HEK293T (cell line): ENCODE data around the gene PDIA5.
A peak's percentile ranks its signal among the peaks of the same experiment; 100 is the strongest.

ENCODE experiments used
- CTCF ChIA-PET: fragments of 350-600 bp; formaldehyde crosslinking; extraction: SDS; loops from one replicate; lab custom pipeline; 2021; ENCODE audit warnings: antibody characterized with exemption, inconsistent platforms; lab: Yijun Ruan, JAX
- POLR2A ChIA-PET: fragments of 350-600 bp; formaldehyde crosslinking; extraction: SDS; loops from one replicate; lab custom pipeline; 2020; ENCODE audit warnings: antibody characterized with exemption, inconsistent platforms; lab: Yijun Ruan, JAX
- DNase-seq: peaks from one replicate; pipeline ENCODE4 v3.0.0; 2012; ENCODE audit warnings: mixed read lengths; ENCODE audit errors: extremely low spot score
- ARNT ChIP-seq: fragments of 450-650 bp; IDR thresholded peaks from 2 replicates; pipeline ENCODE4 v1.6.1; 2017; ENCODE audit warnings: mild to moderate bottlenecking
- BHLHE40 ChIP-seq: fragments of 450-650 bp; IDR thresholded peaks from 2 replicates; pipeline ENCODE4 v1.6.1; 2016; ENCODE audit warnings: mild to moderate bottlenecking, moderate library complexity, borderline replicate concordance
- CTBP1 ChIP-seq: fragments of 450-650 bp; IDR thresholded peaks from 2 replicates; pipeline ENCODE4 v1.6.1; 2016; ENCODE audit warnings: borderline replicate concordance
- ELF4 ChIP-seq: fragments of 450-650 bp; IDR thresholded peaks from 2 replicates; pipeline ENCODE4 v1.6.1; 2017; ENCODE audit warnings: antibody characterized with exemption
- FOXA1 ChIP-seq: fragments of 450-650 bp; IDR thresholded peaks from 2 replicates; pipeline ENCODE4 v1.6.1; 2016; ENCODE audit warnings: mild to moderate bottlenecking
- FOXK2 ChIP-seq: fragments of 450-650 bp; IDR thresholded peaks from 2 replicates; pipeline ENCODE4 v1.6.1; 2016; ENCODE audit warnings: mild to moderate bottlenecking
- FOXM1 ChIP-seq: fragments of 450-650 bp; IDR thresholded peaks from 2 replicates; pipeline ENCODE4 v1.6.1; 2017; ENCODE audit warnings: mild to moderate bottlenecking, borderline replicate concordance
- HDGF ChIP-seq: fragments of 450-650 bp; IDR thresholded peaks from 2 replicates; pipeline ENCODE4 v1.6.1; 2017; ENCODE audit warnings: antibody characterized with exemption, borderline replicate concordance
- L3MBTL2 ChIP-seq: fragments of 450-650 bp; conservative IDR thresholded peaks from 2 replicates; pipeline ENCODE4 v1.6.1; 2016; ENCODE audit warnings: mild to moderate bottlenecking
- LEF1 ChIP-seq: fragments of 450-650 bp; IDR thresholded peaks from 2 replicates; pipeline ENCODE4 v1.6.1; 2017; ENCODE audit warnings: mild to moderate bottlenecking, borderline replicate concordance
- NFRKB ChIP-seq: fragments of 450-650 bp; IDR thresholded peaks from 2 replicates; pipeline ENCODE4 v1.6.1; 2016; ENCODE audit warnings: mild to moderate bottlenecking, moderate library complexity
- PKNOX1 ChIP-seq: fragments of 450-650 bp; IDR thresholded peaks from 2 replicates; pipeline ENCODE4 v1.6.1; 2016
- SP1 ChIP-seq: fragments of 450-650 bp; IDR thresholded peaks from 2 replicates; pipeline ENCODE4 v1.6.1; 2017
- SUZ12 ChIP-seq: fragments of 450-650 bp; IDR thresholded peaks from 2 replicates; pipeline ENCODE4 v1.6.1; 2016; ENCODE audit warnings: mild to moderate bottlenecking
- TARDBP ChIP-seq: fragments of 450-650 bp; IDR thresholded peaks from 2 replicates; pipeline ENCODE4 v1.6.1; 2016
- ZNF384 ChIP-seq: fragments of 450-650 bp; IDR thresholded peaks from 2 replicates; pipeline ENCODE4 v1.6.1; 2016

Gene PDIA5

GRCh38 chr3:123186695-123187094 is 119.9 kb downstream of the PDIA5 start:
- TF ChIP-seq BHLHE40 (no peak), FOXK2 (no peak), FOXA1 (no peak), SUZ12 (no peak), ARNT (no peak), NFRKB (no peak), FOXM1 (no peak), ELF4 (no peak), HDGF (no peak), ZNF384 (no peak), CTBP1 (no peak), TARDBP (no peak), SP1 (no peak), PKNOX1 (no peak), LEF1 (no peak), L3MBTL2 (no peak)
- ChIA-PET CTCF (interaction anchor here (0.5 kb wide), 1 partner anchor 36 kb away, joined by 5 read pairs; no protein-coding TSS in a partner anchor), POLR2A (no interaction called here)
- DNase-seq, result no peak

GRCh38 chr3:123188058-123188457 is 121.2 kb downstream of the PDIA5 start:
- ChIA-PET POLR2A (interaction anchor here (0.7 kb wide), 1 partner anchor 14 kb away, joined by 4 read pairs; the partner anchor contains the start of gene SEC22A), CTCF (no interaction called here)
- DNase-seq, result no peak
- no peak for TF ChIP-seq ZNF384
- TF ChIP-seq FOXK2, result no peak
- no peak for TF ChIP-seq ARNT
- no peak for TF ChIP-seq ELF4
- TF ChIP-seq FOXA1, result no peak
- TF ChIP-seq L3MBTL2, result no peak
- no peak for TF ChIP-seq HDGF
- no peak for TF ChIP-seq NFRKB
- no peak for TF ChIP-seq CTBP1
- TF ChIP-seq SUZ12, result no peak
- TF ChIP-seq SP1, result no peak
- no peak for TF ChIP-seq PKNOX1
- no peak for TF ChIP-seq TARDBP
- TF ChIP-seq FOXM1, result no peak
- no peak for TF ChIP-seq LEF1
- TF ChIP-seq BHLHE40, result no peak

- no peak for DNase-seq
- POLR2A ChIA-PET, result interaction anchor here (1.4 kb wide), 1 partner anchor 8 kb away, joined by 5 read pairs; the partner anchor contains the start of gene SEC22A
- TF ChIP-seq L3MBTL2, result no peak
- no peak for TF ChIP-seq FOXM1
- TF ChIP-seq FOXA1, result no peak
- no peak for TF ChIP-seq BHLHE40
- TF ChIP-seq HDGF, result no peak
- CTCF ChIA-PET, result no interaction called here
These were observed 126.8 kb downstream of the PDIA5 start for GRCh38 chr3:123193448-123194101.

- CTCF ChIA-PET, result no interaction called here
- TF ChIP-seq PKNOX1 (no peak), ARNT (no peak), TARDBP (no peak), FOXM1 (no peak), ZNF384 (no peak), NFRKB (no peak), FOXA1 (no peak), HDGF (no peak), LEF1 (no peak), L3MBTL2 (no peak), BHLHE40 (no peak)
- POLR2A ChIA-PET, result no interaction called here
- DNase-seq, result peak; percentile 63
These were observed 127.7 kb downstream of the PDIA5 start for GRCh38 chr3:123194552-123194951.

- TF ChIP-seq FOXA1 (no peak), FOXM1 (no peak), ELF4 (no peak), LEF1 (no peak), HDGF (no peak), ZNF384 (no peak), L3MBTL2 (no peak), TARDBP (no peak), FOXK2 (no peak), BHLHE40 (no peak), SUZ12 (no peak), ARNT (no peak)
- ChIA-PET POLR2A (no interaction called here), CTCF (no interaction called here)
- no peak for DNase-seq
These were observed 131.5 kb downstream of the PDIA5 start for GRCh38 chr3:123198372-123198771.
